DOHH2 (cell line): Measurements from ENCODE around the gene TAS1R2.

Experiments used
- EZH2phosphoT487 ChIP-seq: fragments of 200-600 bp; sonication (generic); IDR thresholded peaks from 2 replicates; pipeline ENCODE4 v1.6.1; 2017; ENCODE audit warnings: borderline replicate concordance, mild to moderate bottlenecking, antibody characterized with exemption, low read length, moderate library complexity, mixed read lengths
- TF ChIP-seq, protein P1 (sequence below): fragments of 200-600 bp; sonication (generic); IDR thresholded peaks from one replicate; pipeline ENCODE4 v1.5.1; 2014; ENCODE audit warnings: antibody characterized with exemption, mild to moderate bottlenecking, low read depth, low read length; ENCODE audit not compliant: poor library complexity, severe bottlenecking

DNA sequence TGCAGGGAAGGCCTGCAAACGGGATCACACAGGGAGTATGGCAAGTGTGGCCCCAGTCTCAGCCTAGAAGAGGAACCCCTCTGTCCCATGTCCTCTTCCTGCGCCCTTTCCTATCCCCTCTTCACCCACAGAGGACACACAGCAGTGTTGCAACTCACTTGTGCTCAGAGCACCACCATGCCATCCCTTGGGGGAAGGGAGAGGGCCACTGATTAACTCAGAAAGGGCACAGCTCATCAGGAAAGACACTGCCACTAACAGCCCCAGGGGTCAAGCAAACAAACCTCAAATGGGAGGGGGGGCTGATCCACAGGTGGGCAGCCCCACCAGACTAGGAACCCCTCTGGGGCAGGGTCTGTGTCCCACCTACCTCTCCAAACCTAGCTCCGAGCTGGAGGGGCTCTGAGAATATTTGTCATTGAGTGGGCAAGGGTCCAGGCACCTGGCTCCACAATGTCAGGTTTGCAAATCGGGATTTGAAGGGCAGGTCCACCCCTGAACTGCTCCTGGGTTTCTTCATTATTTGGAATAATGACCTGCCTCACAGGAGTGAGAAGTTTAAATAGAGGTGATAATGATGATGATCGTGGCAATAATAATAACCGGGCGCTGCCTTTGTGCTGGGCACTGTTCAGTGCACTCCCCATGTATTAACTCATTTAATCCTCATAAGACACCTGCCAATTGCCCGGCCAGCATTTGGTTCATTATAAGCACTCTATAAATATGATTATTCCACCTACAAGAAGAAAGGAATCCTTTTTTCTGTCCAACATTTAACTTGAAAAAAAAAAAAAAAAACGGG lies 41.9 kb upstream of the TAS1R2 start:
- TF ChIP-seq, protein P1, sequence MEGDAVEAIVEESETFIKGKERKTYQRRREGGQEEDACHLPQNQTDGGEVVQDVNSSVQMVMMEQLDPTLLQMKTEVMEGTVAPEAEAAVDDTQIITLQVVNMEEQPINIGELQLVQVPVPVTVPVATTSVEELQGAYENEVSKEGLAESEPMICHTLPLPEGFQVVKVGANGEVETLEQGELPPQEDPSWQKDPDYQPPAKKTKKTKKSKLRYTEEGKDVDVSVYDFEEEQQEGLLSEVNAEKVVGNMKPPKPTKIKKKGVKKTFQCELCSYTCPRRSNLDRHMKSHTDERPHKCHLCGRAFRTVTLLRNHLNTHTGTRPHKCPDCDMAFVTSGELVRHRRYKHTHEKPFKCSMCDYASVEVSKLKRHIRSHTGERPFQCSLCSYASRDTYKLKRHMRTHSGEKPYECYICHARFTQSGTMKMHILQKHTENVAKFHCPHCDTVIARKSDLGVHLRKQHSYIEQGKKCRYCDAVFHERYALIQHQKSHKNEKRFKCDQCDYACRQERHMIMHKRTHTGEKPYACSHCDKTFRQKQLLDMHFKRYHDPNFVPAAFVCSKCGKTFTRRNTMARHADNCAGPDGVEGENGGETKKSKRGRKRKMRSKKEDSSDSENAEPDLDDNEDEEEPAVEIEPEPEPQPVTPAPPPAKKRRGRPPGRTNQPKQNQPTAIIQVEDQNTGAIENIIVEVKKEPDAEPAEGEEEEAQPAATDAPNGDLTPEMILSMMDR, result no peak
- no peak for TF ChIP-seq EZH2phosphoT487
